KG1 (cell line): ENCODE data around the gene ELMO1.
"Not testable (repeated sequence)": the region's sequence is repeated elsewhere in the genome, so short reads cannot be mapped to it uniquely, and the experiment has no call there.

Experiments
- DNase-seq: peaks from one replicate; lab custom pipeline; 2025; lab: John Stamatoyannopoulos, UW

The ELMO1 gene

GRCh38 chr7:37191797-37192196 lies 256.9 kb downstream of the ELMO1 start:
- no peak for DNase-seq

GRCh38 chr7:37187179-37187578 lies 261.5 kb downstream of the ELMO1 start:
- no peak for DNase-seq

- no peak for DNase-seq
Observed at GRCh38 chr7:37186753-37187152, 261.9 kb downstream of the ELMO1 start.

GRCh38 chr7:37181550-37181932 lies 267.1 kb downstream of the ELMO1 start:
- no peak for DNase-seq

- no peak for DNase-seq
Observed at GRCh38 chr7:37180828-37181549, 267.7 kb downstream of the ELMO1 start.

GRCh38 chr7:37176079-37176478 lies 272.6 kb downstream of the ELMO1 start:
- DNase-seq, result no peak

GRCh38 chr7:37174460-37174859 lies 274.2 kb downstream of the ELMO1 start:
- DNase-seq, result no peak

- no peak for DNase-seq
Observed at GRCh38 chr7:37173670-37174069, 275.0 kb downstream of the ELMO1 start.

GRCh38 chr7:37162106-37162505 lies 286.6 kb downstream of the ELMO1 start:
- no peak for DNase-seq

GRCh38 chr7:37160656-37161055 lies 288.0 kb downstream of the ELMO1 start:
- no peak for DNase-seq

- DNase-seq, result no peak
Observed at GRCh38 chr7:37153376-37153775, 295.3 kb downstream of the ELMO1 start.

- DNase-seq, result no peak
Observed at GRCh38 chr7:37151741-37152413, 296.8 kb downstream of the ELMO1 start.

GRCh38 chr7:37150856-37151255 lies 297.8 kb downstream of the ELMO1 start:
- no peak for DNase-seq

GRCh38 chr7:37150180-37150579 lies 298.5 kb downstream of the ELMO1 start:
- DNase-seq, result no peak

- DNase-seq, result no peak
Observed at GRCh38 chr7:37149773-37150124, 298.9 kb downstream of the ELMO1 start.

- no peak for DNase-seq
Observed at GRCh38 chr7:37149051-37149772, 299.5 kb downstream of the ELMO1 start.

- DNase-seq, result no peak
Observed at GRCh38 chr7:37145682-37146081, 303.0 kb downstream of the ELMO1 start.

- no peak for DNase-seq
Observed at GRCh38 chr7:37144423-37144822, 304.2 kb downstream of the ELMO1 start.

GRCh38 chr7:37142958-37143357 lies 305.7 kb downstream of the ELMO1 start:
- no peak for DNase-seq

- no peak for DNase-seq
Observed at GRCh38 chr7:37141742-37142141, 306.9 kb downstream of the ELMO1 start.

- DNase-seq, result not testable (repeated sequence)
Observed at GRCh38 chr7:37133902-37134301, 314.8 kb downstream of the ELMO1 start.

GRCh38 chr7:37131855-37132254 lies 316.8 kb downstream of the ELMO1 start:
- DNase-seq, result no peak

GRCh38 chr7:37129035-37129425 lies 319.6 kb downstream of the ELMO1 start:
- no peak for DNase-seq
